Nucleus accumbens (tissue), 56 donors: Measurements from ENCODE around the gene FBXL7.
"Not testable (repeated sequence)": the region's sequence is repeated elsewhere in the genome, so short reads cannot be mapped to it uniquely, and the experiment has no call there.

Experiments used
- DNase-seq, 56 donors: peaks; one replicate each; lab custom pipeline; 2025; lab: John Stamatoyannopoulos, UW

The FBXL7 gene

DNA sequence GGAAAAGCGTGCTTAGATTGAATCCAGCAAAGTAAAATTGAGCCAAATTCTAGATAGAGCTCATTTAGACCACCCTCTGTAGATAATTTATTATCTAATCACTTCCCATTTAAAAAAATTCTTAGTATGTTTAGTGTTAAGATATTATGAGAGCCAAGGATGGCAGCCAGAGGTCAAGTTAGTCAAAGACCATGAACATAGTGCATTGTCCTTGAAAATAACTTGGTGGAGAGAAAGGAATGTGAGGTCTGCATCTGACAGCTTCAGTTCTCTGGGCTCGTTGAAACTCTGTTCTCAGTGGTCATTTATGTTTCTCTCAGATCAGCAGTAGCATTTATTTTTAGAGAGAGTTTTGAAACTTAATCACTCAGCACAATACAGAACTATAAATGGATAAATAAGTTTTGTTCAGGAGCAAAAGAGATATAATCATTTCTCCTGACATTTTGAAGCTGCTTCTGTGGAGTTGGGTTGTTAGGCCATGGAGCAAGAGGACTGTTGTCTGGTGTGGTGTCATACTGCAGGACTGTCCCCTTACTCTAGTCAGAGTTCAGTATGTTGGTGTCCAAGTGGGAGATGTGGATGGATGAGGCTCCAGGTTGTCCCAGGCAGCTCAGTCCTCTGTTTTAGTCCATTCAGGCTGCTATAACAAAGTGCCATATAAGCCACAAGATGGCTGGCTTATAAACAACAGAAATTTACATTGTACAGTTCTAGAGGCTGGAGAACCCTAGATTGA is 337.7 kb downstream of the FBXL7 start:
- DNase-seq: no peak

DNA sequence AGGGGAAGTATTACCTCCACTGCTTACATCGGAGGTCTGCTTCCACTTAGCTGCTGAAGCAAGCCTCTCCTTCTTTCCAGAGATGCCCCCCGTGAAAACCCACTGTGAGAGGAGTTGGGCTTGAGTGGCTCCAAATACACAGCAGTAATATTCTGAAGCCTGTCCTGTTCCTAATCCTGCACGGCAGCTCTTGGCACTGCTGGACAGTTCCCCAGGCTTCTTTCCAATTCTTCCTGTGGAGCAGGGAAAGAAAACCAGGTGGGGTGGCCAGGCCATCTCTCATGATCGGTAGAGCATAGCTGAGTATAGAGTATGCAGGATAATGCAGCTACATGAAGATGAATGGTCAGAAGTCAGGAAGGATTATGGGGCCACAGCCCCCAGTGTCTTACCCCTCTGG is 344.3 kb downstream of the FBXL7 start:
- DNase-seq: no peak

DNA sequence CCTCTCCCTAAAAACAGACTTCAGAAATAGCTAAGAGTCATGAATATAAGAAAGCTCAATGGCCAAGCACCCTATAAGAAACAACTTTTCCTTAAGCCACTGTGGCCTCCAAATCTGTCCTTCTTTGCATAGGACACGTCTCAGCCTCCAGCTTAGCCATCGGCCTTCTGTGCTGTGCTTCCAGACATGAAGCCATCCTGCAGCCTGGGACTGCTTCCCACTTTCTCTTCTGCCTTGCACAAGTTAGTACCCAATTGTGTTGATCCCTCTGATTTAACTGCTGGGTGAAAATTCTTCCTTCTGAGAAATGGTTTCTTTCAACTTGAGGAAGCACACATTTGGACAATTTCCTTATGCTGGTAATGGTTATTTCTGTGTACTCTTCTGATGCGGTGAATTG is 344.9 kb downstream of the FBXL7 start:
- DNase-seq: no peak

DNA sequence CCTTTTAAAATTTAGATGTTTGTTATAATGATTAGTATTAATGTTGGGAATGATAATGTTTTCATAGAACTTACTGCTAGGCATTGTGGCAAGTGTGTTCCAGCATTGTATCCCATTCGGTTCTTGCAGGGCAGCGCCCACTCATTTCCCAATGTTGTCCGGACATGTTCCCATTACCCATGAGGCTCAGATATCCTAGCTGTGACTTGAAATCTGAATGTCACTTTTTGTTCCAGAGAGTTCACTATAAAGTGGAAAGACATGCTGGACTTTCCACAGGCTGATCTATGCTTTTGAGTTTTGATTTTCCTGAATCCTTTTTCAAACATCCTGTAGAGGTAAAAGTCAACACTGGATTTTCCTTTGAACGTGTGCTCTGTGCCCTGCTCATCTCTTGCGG is 350.6 kb downstream of the FBXL7 start:
- DNase-seq: no peak

DNA sequence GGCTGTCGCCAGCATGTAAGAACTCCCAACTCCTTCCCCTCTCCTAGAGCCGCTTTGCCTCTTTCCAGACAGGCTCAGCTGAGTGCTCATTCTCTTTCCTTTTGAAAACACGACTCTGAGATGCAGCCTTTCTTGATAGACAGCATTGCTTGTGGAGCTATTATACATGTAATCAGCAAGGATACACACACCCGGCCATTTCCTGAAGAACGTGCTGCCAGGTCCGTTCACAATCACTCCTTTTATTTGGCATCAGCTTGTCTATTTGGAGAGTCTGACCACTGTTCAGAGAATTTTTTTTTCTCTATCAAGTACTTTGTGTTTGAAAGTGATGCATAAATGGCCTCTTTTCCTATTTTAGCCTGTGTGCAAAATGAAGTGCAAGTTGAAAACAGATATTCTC is 351.0 kb downstream of the FBXL7 start:
- no peak for DNase-seq

DNA sequence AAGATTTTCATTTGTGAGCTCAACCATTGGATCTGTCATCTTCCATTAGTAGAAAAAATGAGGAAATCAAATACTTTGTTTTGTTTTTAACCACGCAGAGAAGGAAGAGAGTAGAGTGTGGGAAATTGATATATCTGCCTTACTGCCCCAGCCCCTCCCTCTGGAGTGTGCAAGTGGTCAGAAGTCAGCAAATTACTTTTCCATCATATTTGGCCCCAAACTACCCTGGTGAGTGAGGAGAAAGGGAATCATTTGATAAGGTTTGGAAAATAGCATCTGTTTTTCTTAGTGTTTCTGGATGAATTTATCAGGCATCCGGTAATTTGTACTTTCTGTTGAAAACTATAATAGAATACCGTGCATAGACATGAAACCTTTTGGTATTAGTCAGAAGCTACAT is 352.2 kb downstream of the FBXL7 start:
- DNase-seq: no peak

DNA sequence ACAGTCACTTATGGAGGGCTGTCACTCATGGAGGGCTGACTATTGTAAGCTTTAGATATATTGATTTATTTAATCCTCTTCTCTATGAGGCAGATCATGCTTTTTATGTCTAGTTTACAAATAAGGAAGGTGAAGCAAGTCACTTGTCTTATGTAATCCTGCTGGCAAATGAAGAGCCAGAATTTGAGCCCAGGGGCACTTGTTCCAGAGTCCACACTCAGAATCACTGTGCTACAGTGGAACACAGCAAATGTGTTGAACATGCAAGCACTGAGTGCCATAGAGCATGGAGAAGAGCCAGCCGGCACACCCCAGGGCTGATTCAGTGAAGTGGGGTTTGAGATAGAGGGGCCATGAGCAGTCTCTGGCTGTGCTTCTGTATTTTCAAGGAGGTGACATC is 353.0 kb downstream of the FBXL7 start:
- DNase-seq: no peak

DNA sequence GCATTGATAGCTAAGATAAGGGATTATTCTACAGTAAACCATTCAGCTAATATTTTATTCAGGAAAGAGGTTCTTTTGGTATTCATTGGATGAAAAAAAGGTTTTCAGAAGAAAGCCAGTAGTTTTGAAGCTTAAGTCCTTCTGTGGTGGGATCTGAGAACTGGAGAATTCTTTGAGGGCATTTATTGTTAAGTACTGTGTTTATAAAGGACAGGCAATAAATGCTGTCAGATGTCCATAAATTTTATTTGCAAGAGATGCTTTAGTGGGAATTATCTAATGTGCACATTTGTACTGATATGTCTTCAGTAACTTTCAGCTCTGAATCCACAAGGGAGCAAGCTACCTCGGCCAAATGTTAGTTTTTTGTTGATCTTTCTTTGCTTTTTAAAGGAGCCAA is 358.3 kb downstream of the FBXL7 start:
- DNase-seq: no peak

DNA sequence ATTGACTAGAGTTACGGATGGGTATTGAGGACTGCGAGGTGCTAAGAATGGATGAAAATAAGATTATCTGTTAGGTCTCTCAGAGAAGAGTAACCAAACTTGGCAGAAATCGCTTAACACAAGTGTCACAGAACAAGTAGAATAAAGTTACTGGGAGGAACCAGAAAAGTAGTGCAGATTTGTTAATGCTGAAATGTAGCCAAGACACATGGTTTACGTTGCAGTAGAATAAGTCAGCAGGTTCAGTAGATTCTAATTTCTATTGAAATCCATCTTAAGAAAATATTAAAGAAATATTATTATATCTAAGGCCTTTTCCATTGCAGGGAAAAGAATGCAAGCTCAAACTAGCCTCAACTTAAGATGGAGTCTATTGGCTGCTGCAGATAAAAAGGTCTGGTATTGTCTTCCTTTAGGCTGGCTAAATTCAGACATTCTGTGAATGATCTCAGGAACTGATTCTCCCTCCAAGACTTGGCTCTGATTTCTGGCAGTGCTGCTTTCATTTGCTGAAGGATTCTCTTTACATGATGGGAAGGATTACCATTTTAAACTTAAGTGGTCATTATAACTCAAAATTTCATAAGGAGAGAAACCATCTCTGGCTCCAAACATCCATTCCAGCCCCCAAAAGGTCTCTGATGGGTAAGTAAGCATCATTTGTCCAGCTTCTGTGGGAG is 364.7 kb downstream of the FBXL7 start:
- DNase-seq: no peak

DNA sequence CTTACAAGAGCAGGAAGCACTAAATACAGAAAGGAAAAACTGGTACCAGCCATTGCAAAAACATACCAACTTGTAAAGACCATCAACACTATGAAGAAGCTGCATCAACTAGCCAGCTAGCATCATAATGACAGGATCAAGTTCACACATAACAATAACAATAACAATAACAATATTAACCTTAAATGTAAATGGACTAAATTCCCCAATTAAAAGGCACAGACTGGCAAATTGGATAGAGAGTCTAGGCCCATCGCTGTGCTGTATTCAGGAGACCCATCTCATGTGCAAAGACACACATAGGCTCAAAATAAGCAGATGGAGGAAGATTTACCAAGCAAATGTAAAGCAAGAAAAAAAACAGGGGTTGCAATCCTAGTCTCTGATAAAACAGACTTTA is 372.3 kb downstream of the FBXL7 start:
- DNase-seq: not testable (repeated sequence)

DNA sequence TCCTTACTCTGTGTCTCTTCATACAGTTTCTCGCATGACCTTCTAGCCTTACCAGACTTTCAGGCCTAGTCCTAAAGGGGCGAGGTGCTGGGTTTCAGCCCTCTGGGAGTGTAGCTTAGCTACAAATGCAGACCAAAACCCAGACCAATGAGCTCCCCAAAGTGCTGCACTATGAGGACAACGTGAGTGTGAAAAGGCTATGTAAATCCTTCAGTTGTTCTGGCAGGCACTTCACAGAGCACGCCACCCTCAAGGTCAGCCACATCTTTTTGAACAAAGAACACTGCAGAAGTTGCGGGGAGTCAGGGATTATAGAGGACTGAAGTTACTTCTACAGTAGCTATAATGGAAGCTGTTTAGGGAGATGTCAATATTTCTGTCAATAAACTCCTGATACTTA is 377.9 kb downstream of the FBXL7 start:
- DNase-seq: no peak

DNA sequence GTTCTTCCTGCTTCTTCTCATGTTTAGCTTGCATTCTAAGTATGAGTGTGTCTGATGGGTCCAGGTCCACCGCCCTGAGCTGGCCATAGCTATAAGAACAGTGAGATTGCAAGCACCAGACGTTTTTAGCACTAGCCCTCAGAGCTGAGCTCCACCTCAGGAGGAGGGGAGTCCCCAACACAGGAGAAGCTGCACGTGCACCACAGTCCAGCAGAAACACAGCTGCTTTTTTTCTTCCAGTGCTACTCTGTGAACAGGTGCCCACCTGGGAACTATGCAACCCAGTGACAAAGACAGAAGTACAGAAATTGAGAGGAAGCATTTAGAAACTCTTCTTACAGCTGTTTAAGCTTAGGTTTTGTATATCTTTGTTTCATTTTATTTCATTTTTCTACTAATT is 380.2 kb downstream of the FBXL7 start:
- no peak for DNase-seq

DNA sequence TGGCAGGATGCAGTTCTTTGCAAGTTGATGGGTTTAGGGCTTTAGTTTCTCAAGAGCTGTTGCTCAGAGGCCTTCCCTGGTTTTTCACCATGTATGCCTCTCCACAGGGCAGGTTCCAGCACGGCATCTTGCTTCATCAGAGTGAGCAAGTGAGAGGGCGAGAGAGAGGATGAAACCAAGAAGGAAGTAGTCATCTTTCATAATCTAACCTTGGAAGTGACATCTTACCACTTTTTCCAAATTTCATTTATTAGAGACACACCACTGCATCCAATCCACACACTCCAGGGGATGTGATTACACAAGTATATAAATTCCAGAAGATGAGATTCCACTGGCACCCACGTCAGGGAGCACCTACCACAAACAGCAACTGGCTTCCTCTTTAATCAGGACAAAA is 385.2 kb downstream of the FBXL7 start:
- DNase-seq: no peak

DNA sequence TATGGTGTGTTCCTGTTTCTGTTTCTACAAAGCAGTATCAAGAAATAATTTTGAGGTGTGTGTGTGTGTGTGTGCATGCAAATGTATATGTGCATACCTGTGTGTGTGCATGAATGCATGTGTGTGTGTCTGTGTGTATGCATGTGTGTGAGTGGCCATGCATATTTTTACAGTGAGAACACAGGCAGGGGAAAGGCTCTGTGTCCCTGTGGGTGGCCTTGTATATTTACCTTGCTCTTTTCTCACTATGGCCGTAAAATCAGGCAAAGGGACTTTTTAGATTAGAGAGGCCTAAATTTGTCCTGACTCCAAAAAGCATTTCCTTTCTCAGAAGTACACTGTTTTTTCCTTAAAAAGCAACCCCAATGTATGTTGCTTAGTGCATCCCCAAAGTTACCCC is 386.2 kb downstream of the FBXL7 start:
- DNase-seq: no peak

DNA sequence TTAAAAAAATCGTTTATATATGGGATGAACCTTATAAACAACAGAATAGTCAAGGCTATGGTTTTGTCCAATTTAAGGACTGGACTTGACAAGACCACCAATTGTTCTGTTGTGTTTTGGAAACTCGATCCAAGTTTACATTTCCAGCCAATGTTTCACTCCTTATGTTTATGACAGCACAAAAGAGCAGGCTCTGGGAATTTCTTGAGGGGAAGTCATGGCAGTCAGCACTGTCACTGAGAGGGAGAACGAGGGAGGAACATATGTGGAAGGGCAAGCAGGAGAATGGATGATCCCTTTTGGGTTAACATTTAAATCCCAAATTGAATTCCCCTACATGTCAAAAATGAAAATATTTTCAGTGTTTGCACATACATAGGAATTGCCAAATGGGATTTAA is 387.1 kb downstream of the FBXL7 start:
- no peak for DNase-seq

DNA sequence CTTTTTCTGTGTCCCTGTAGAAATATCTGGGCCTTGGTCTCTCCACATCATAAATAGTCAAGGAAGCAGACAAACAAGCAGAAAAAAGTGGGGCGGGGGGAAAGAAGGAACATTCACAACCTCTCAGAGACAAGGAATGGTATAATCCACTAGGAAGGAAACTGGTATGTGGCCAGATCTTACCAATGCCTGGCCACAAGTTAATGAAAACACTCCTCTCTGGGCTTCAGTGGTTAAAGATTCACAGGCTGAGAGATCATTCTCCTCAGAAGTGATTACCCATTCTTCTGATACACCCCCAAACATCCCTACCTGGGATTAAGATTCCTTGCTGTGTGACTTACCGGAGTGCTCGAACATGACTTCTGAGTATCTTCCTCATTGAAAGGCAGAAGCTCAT is 389.0 kb downstream of the FBXL7 start:
- no peak for DNase-seq

DNA sequence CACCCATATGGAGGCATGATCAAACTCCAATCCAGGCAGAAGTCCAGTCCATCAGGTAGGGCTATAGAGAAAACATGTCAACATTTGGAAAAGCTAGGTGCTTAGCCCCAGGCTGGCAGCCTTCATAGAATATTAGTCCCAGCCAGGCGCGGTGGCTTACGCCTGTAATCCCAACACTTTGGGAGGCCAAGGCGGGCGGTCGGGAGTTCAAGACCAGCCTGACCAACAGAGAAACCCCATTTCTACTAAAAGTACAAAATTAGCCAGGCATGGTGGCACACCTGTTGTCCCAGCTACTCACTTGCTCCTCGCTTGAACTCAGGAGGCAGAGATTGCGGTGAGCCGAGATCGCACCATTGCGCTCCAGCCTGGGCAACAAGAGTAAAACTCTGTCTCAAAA is 393.9 kb downstream of the FBXL7 start:
- no peak for DNase-seq

DNA sequence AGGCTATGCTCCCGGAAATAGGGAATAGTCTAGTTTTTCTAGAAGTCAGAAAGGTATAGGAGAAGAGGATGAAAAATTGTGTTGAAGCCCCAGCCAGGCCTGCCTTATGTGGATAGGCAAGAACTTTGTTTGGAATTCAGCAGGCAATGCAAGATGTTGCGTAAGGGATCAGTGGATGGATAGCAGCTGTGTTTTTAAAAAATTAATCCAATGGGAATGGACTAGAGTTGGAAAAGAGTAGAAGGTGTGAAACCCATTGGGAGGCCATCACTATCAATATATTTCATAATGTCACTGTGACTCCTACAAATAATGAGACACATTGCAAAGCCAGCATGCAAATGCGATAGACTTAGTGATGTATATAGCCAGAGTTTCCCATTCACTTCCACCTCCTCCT is 397.7 kb downstream of the FBXL7 start:
- DNase-seq: no peak

DNA sequence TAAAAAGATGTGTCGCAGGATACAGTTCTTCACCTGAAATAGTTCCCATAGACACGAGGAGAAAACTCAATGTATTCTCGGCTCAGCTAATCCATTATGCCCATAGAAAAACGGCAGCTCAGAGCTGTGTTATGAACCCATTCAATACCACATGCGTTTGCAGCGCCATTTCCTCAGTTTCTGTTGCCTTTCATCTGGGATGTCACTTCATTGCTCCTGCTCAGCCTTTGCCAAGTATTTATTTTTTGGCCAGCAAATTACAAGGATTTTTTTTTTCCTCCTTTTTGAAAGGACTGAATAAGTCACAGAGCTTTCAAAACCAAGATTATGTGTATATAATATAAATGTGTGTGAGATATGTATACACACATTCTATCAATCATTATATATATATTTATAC is 398.7 kb downstream of the FBXL7 start:
- no peak for DNase-seq

DNA sequence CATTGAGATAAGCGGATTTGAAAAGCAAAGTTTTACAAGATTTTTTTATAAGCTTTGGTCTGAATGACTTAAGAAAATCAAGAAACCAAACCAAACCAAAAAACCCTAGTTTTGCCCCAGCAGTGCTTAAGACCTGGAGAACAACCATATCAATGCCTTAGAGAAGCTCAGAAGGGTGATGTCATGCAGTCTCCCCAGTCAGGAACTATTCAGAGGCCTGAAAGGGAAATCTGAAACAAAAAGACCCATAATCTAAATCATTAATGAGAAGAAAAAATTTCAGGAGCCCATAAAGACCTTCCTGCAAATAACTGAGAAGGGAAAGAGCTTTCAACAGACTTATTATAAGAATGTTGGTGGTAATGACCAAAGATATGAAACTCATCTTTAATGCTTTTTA is 399.5 kb downstream of the FBXL7 start:
- no peak for DNase-seq

DNA sequence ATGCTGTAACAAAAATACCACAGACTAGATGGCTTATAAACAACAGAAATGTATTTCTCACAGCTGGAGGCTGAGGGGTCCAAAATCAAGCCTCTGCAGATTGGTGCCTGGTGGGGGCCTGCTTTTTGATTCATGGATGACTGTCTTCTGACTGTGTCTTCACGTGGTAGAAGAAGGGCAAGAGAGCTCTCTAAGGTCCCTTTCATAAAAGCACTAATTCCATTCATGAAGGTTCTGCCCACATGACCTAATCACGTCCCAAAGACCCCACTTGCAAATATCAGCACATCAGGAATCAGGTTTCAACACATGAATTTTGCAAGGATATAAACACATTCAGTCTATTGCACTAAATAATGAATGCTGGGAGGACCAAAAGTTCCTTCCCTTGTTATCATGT is 401.2 kb downstream of the FBXL7 start:
- no peak for DNase-seq

DNA sequence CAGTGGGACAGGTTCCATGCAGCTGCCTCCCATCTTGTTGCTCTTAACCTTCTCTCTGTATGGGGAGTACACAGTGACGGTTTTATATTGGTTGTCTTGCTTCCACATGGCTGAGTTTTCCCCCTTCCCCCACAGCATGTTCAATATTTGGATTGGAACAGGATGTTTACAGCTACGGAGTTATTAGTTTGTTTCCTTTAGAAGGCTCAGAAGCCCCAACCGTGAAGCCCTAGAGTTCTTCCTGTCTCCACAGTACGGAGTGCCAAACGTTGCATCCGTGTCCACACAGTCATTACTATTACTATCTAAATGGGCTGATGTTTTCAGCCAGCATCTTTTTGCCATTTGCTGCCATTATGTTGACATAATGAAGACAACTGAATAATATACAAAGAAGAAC is 402.1 kb downstream of the FBXL7 start:
- DNase-seq: no peak
